ENCODE data around the gene GOLGA6L4. TPM values are rescaled to one million over a fixed set of nuclear protein-coding genes. Genes with fewer than 3 reads are reported as not detected.
"Not testable (repeated sequence)": the region's sequence is repeated elsewhere in the genome, so short reads cannot be mapped to it uniquely, and the experiment has no call there.

The GOLGA6L4 gene, protein sequence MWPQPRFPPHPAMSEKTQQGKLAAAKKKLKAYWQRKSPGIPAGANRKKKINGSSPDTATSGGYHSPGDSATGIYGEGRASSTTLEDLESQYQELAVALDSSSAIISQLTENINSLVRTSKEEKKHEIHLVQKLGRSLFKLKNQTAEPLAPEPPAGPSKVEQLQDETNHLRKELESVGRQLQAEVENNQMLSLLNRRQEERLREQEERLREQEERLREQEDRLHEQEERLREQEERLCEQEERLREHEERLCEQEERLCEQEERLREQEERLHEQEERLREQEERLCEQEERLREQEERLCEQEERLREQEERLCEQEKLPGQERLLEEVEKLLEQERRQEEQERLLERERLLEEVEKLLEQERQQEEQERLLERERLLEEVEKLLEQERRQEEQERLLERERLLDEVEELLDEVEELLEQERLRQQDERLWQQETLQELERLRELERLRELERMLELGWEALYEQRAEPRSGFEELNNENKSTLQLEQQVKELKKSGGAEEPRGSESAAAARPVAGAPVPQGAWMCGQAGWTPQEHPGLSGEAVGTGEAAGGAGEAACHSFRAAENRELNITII
- total RNA-seq, result 1 to 10 TPM in 7 of 8 experiments, under 1 TPM in 1; 0.49 to 6.4 (median 2.3) TPM

DNA sequence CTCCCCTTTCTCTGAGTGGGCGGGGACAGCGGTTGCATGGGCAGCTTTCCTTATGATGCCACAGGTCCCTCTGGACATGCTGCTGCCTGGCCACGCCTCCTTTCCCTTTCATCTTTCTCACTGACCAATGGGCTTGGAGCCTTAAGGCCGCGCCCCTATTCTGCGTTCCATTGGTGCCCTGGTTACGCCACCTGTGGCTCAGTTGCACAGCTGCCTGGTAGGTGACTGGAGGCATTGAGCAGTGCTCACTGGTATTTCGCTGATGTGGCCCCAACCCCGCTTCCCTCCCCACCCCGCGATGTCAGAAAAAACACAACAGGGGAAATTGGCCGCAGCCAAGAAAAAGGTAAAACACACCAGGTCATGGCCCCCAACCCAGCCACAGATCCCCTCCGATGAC is at the start of gene GOLGA6L4:
Gene GOLGA6L4 (plus strand): TSS at position 201 of the 400 bp plus-strand sequence. CDS start 62 bp downstream, at position 263.
- H3K27ac ChIP-seq; H3K4me1 ChIP-seq (replicated peaks in 1 of 2); H3K4me3 ChIP-seq; ATAC-seq (replicated peaks in 6 of 8); in situ Hi-C loops (cut with MboI; ENCODE audit: low pct_unique_long_range_greater_than_20kb in 2 of 9, low sequenced_read_pairs in 9 of 9, unreplicated experiment in 9 of 9): not testable (repeated sequence)
- WGBS, 10 experiments, result no CpG with 5 or more reads among the region's 13 CpGs

DNA sequence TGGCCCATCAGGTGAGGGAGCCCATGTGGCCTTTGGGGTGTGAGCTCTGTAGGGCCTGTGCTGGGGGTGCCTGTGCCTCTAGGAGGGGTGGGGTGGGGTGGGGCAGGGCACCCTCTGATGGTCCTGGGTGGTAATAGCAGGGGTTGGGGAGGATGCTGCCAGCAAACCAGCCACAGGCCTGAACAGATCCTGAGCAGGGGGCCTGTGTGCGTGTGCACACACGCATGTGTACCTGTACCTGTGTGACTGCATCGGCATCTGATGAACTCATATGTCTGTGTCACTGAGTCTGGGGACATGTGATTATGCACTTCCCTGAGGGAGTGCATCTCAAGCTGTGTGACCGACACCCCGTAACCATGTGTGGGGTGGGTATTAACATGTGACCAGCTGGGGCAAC is 42.6 kb upstream of the GOLGA6L4 start:
- H3K4me1 ChIP-seq (replicated peaks in 1 of 2); H3K27ac ChIP-seq; H3K4me3 ChIP-seq; in situ Hi-C loops (cut with MboI; ENCODE audit: low pct_unique_long_range_greater_than_20kb in 2 of 9, low sequenced_read_pairs in 9 of 9, unreplicated experiment in 9 of 9): not testable (repeated sequence)
- WGBS, 10 experiments, result no CpG with 5 or more reads among the region's 5 CpGs
- ATAC-seq (replicated peaks in 6 of 8), result peak in 6 of 8 experiments; percentile 15 to 44 (median 19)

DNA sequence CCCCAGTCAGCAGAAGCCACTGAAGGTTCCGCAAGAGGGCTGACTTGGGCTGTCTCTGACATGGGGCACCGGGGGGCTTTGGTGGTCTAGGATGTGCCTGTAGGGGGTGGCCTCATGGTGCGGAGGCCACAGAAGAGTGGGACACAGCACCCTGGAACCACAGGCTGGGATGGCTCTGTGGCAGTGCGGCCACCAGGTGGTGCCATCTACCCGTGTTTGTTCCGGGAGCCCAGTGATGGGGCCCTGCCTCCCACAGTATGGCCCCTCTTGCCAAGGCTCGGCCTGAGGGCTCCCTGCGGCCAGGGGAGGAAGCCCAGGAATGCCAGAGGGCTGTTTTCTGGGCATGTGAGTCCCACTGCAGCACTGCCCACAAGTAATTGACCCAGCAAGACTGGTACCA is 40.0 kb upstream of the GOLGA6L4 start:
- H3K4me1 ChIP-seq (replicated peaks in 1 of 2); H3K4me3 ChIP-seq; in situ Hi-C loops (cut with MboI; ENCODE audit: low pct_unique_long_range_greater_than_20kb in 2 of 9, low sequenced_read_pairs in 9 of 9, unreplicated experiment in 9 of 9); H3K27ac ChIP-seq: not testable (repeated sequence)
- peak; percentile 75 to 99 (median 90) for ATAC-seq (replicated peaks in 6 of 8)
- no CpG with 5 or more reads among the region's 8 CpGs for WGBS, 10 experiments

DNA sequence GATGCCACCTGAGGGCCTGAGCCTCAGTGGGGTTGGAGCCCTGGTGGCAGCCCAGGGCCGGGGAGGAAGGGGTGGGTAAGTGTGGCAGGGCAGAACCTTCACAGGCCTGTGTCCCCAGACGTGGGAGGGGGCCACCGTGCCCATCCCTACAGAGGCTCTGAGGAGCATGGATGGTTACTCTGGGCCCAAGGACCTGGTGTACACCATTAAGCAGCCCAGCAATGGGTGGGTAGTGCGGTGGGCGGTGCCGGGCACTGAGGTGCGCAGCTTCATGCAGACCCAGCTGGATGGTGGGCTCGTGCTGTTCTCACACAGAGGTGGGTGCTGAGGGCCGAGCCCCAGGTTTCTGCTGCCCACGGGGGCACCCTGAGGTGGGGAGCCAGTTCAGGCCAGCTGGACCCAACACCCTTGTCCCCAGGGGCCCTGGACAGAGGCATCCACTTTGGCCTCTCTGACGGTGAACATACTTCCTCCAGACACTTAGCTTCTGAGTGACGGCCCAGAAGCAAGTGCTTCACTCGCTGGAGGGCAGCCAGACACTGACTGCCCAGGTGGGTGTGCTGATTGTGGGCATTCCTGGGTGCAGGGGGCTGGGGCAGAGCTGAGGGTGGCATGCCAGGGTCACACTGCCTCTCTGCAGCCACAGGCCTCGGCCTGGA is 38.9 kb upstream of the GOLGA6L4 start:
- ATAC-seq (replicated peaks in 6 of 8), result peak in 1 of 8 experiments; percentile 16
- WGBS, 10 experiments, result no CpG with 5 or more reads among the region's 14 CpGs

DNA sequence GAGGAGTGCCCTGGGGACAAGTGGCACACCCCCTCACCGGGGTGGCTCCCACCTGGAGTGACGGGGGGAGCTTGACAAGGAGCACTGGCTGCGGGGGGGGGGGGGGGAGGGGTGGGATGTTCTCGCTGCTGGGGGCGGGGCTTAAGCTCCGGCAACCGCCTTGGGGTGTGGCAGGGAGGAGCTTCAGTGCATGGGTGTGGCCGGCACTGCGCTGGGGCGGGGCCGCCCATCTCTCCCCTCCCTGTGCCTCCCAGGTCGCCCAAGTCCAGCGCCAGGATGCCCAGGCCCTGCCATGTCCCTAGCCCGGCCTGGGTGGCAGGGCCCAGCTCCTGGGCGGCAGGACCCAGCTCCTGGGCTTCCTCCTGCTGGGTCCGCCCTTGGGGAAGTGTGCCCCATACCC is 35.7 kb upstream of the GOLGA6L4 start:
- in situ Hi-C loops (cut with MboI; ENCODE audit: low pct_unique_long_range_greater_than_20kb in 2 of 9, low sequenced_read_pairs in 9 of 9, unreplicated experiment in 9 of 9); H3K4me1 ChIP-seq (replicated peaks in 1 of 2); H3K4me3 ChIP-seq; H3K27ac ChIP-seq: not testable (repeated sequence)
- peak in 2 of 8 experiments; percentile 9 to 38 for ATAC-seq (replicated peaks in 6 of 8)
- WGBS, 10 experiments, result no CpG with 5 or more reads among the region's 16 CpGs

More for the DNA sequence above, 38.9 kb upstream of the GOLGA6L4 start:
- H3K4me1 ChIP-seq (replicated peaks in 1 of 2); H3K4me3 ChIP-seq; in situ Hi-C loops (cut with MboI; ENCODE audit: low pct_unique_long_range_greater_than_20kb in 2 of 9, low sequenced_read_pairs in 9 of 9, unreplicated experiment in 9 of 9); H3K27ac ChIP-seq: not testable (repeated sequence)

DNA sequence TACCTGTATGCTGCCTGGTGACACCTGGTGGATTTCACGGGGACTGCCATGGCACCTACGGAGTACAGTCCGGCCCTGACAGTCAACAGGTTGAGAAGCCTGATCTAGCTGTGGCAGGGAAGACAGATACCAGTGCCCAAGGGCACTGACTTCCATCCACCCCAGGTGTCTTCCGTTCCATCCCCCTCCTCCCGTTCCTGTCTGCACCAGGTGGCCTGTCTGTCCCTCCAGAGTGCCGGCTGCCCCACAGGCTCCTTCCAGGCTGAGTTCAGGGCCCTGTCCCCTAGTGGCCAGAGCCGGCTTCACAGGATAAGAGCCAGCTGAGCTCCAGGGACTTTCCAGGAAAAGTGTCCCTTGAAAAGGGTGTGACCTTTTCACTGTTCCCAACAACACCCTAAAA is 10.9 kb downstream of the GOLGA6L4 start:
- H3K27ac ChIP-seq; H3K4me3 ChIP-seq; in situ Hi-C loops (cut with MboI; ENCODE audit: low pct_unique_long_range_greater_than_20kb in 2 of 9, low sequenced_read_pairs in 9 of 9, unreplicated experiment in 9 of 9); H3K4me1 ChIP-seq (replicated peaks in 1 of 2); ATAC-seq (replicated peaks in 6 of 8): not testable (repeated sequence)
- WGBS, 10 experiments, result no CpG with 5 or more reads among the region's 7 CpGs

All from motor neuron (in vitro differentiated cells).